KMS-11 (cell line): Measurements from ENCODE around the gene DMD.

Source experiments
- H2AFZ ChIP-seq: fragments of 200-600 bp; sonication (generic); 2 replicates; pipeline ENCODE4 v1.6.1; 2016; ENCODE audit warnings: antibody characterized with exemption, mixed run types, low read depth
- H3K27ac ChIP-seq: fragments of 200-600 bp; sonication (generic); 2 replicates; pipeline ENCODE4 v1.6.1; 2016; ENCODE audit warnings: mild to moderate bottlenecking, mixed run types
- H3K27me3 ChIP-seq: fragments of 200-600 bp; sonication (generic); 2 replicates; pipeline ENCODE4 v1.6.1; 2017; ENCODE audit warnings: mild to moderate bottlenecking, low read depth, mixed run types, moderate library complexity; ENCODE audit not compliant: insufficient read depth
- H3K36me3 ChIP-seq: fragments of 200-600 bp; sonication (generic); 2 replicates; pipeline ENCODE4 v1.6.1; 2017; ENCODE audit warnings: mild to moderate bottlenecking, mixed run types; ENCODE audit not compliant: insufficient read depth
- H3K4me1 ChIP-seq: fragments of 200-600 bp; sonication (generic); 2 replicates; pipeline ENCODE4 v1.6.1; 2016; ENCODE audit warnings: mild to moderate bottlenecking, low read depth, mixed run types; ENCODE audit not compliant: poor library complexity, severe bottlenecking
- H3K4me2 ChIP-seq: fragments of 200-600 bp; sonication (generic); 2 replicates; pipeline ENCODE4 v1.7.0; 2016; ENCODE audit warnings: mild to moderate bottlenecking, mixed run types
- H3K4me3 ChIP-seq: fragments of 200-600 bp; sonication (generic); IDR thresholded peaks from 2 replicates; pipeline ENCODE4 v1.6.1; 2017; ENCODE audit warnings: low read depth, low read length, mixed read lengths; ENCODE audit not compliant: insufficient read depth
- H3K79me2 ChIP-seq: fragments of 200-600 bp; sonication (generic); 2 replicates; pipeline ENCODE4 v1.6.1; 2016; ENCODE audit warnings: low read depth, mixed run types; ENCODE audit not compliant: insufficient read depth
- H3K9ac ChIP-seq: fragments of 200-600 bp; sonication (generic); 2 replicates; pipeline ENCODE4 v1.6.1; 2016; ENCODE audit warnings: mild to moderate bottlenecking, mixed run types
- H4K20me1 ChIP-seq: fragments of 200-600 bp; sonication (generic); 2 replicates; pipeline ENCODE4 v1.6.1; 2016; ENCODE audit warnings: mild to moderate bottlenecking, mixed run types; ENCODE audit not compliant: insufficient read depth
- CTCF ChIP-seq: fragments of 200-600 bp; sonication (generic); conservative IDR thresholded peaks from 2 replicates; pipeline ENCODE4 v1.6.1; 2017; ENCODE audit warnings: low read depth, mild to moderate bottlenecking, antibody characterized with exemption, low read length, moderate library complexity, mixed read lengths

DMD gene

GRCh38 chrX:31331015-31331414, 1880.3 kb downstream of the DMD start:
- Histone ChIP-seq H4K20me1 (no peaks in the 10 kb centered on the region), H3K27ac (no peak overlapping the region), H3K36me3 (no peaks in the 10 kb centered on the region), H3K4me2 (no peak overlapping the region), H3K79me2 (no peaks in the 10 kb centered on the region), H3K4me3 (no peak overlapping the region), H2AFZ (no peak overlapping the region), H3K9ac (no peak overlapping the region), H3K27me3 (no peaks in the 10 kb centered on the region), H3K4me1 (no peaks in the 10 kb centered on the region)
- TF ChIP-seq CTCF = no peak

GRCh38 chrX:31329298-31329697, 1882.1 kb downstream of the DMD start:
- Histone ChIP-seq H3K4me3 (no peak overlapping the region), H3K9ac (no peak overlapping the region), H3K79me2 (no peaks in the 10 kb centered on the region), H3K27me3 (no peaks in the 10 kb centered on the region), H3K27ac (no peak overlapping the region), H3K4me1 (peaks cover 2% of the 10 kb centered on the region), H4K20me1 (no peaks in the 10 kb centered on the region), H3K4me2 (no peak overlapping the region), H3K36me3 (no peaks in the 10 kb centered on the region), H2AFZ (no peak overlapping the region)
- no peak for TF ChIP-seq CTCF

GRCh38 chrX:31323658-31324057, 1887.7 kb downstream of the DMD start:
- peak overlapping the region; percentile 45; the same call in 1 of the 2 replicates for H3K27ac ChIP-seq
- no peak overlapping the region for H3K9ac ChIP-seq
- H4K20me1 ChIP-seq = no peaks in the 10 kb centered on the region

GRCh38 chrX:31320740-31321139, 1890.6 kb downstream of the DMD start:
- no peak for TF ChIP-seq CTCF
- Histone ChIP-seq H3K27me3 (no peaks in the 10 kb centered on the region), H3K4me1 (peaks cover 27% of the 10 kb centered on the region), H4K20me1 (no peaks in the 10 kb centered on the region), H3K79me2 (no peaks in the 10 kb centered on the region), H2AFZ (no peak overlapping the region), H3K4me2 (no peak overlapping the region), H3K4me3 (no peak overlapping the region), H3K9ac (no peak overlapping the region), H3K36me3 (no peaks in the 10 kb centered on the region), H3K27ac (no peak overlapping the region)

More at GRCh38 chrX:31323658-31324057, 1887.7 kb downstream of the DMD start:
- peaks cover 27% of the 10 kb centered on the region for H3K4me1 ChIP-seq
- peak overlapping the region; percentile 20; the same call in 1 of the 2 replicates for H2AFZ ChIP-seq
- no peaks in the 10 kb centered on the region for H3K79me2 ChIP-seq
- no peaks in the 10 kb centered on the region for H3K27me3 ChIP-seq
- H3K4me2 ChIP-seq = peak overlapping the region; percentile 39
- no peak overlapping the region for H3K4me3 ChIP-seq
- no peak for TF ChIP-seq CTCF
- H3K36me3 ChIP-seq = no peaks in the 10 kb centered on the region
